Nephron (organoid): ENCODE results near the gene ZBTB25.

ENCODE experiments used
- H3K27ac Mint-ChIP-seq, 3 experiments: 2 replicates each; pipeline ENCODE4 v1.8.0; 2020; ENCODE audit warnings: mixed read lengths in 3 of 3, mild to moderate bottlenecking in 2 of 3, moderate library complexity in 1 of 3
- H3K27me3 Mint-ChIP-seq: 2 replicates; pipeline ENCODE4 v1.8.0; 2021; ENCODE audit warnings: low read depth, mild to moderate bottlenecking, moderate library complexity, mixed read lengths
- H3K36me3 Mint-ChIP-seq: 2 replicates; pipeline ENCODE4 v1.8.0; 2020; ENCODE audit warnings: low read depth, mixed read lengths
- H3K4me1 Mint-ChIP-seq: 2 replicates; pipeline ENCODE4 v1.8.0; 2020; ENCODE audit warnings: mixed read lengths
- H3K4me3 Mint-ChIP-seq, 3 experiments: 2 replicates each; pipeline ENCODE4 v1.8.0; 2020; ENCODE audit warnings: mild to moderate bottlenecking in 3 of 3, mixed read lengths in 3 of 3, moderate library complexity in 2 of 3
- H3K9me3 Mint-ChIP-seq: 2 replicates; pipeline ENCODE4 v1.8.0; 2020; ENCODE audit warnings: mixed read lengths
- TF ChIP-seq, protein P1 (sequence below), 3 experiments: fragments of 200-600 bp; sonication (generic); IDR thresholded peaks; one replicate each; pipeline ENCODE4 v1.5.0; 2021; ENCODE audit warnings: antibody characterized with exemption in 3 of 3; ENCODE audit not compliant: unreplicated experiment in 3 of 3

The ZBTB25 gene, protein sequence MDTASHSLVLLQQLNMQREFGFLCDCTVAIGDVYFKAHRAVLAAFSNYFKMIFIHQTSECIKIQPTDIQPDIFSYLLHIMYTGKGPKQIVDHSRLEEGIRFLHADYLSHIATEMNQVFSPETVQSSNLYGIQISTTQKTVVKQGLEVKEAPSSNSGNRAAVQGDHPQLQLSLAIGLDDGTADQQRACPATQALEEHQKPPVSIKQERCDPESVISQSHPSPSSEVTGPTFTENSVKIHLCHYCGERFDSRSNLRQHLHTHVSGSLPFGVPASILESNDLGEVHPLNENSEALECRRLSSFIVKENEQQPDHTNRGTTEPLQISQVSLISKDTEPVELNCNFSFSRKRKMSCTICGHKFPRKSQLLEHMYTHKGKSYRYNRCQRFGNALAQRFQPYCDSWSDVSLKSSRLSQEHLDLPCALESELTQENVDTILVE

GRCh38 chr14:64503434-64504309 is at the start of gene ZBTB25:
TSS of gene ZBTB25 (minus strand) at chr14:64503838. CDS start at chr14:64490533, 13,305 bp downstream.
- no peaks in the 10 kb centered on the region for H3K9me3 Mint-ChIP-seq
- H3K27ac Mint-ChIP-seq: peak within 1 kb of the TSS; percentile 84 to 100 (median 99)
- TF ChIP-seq, protein P1, sequence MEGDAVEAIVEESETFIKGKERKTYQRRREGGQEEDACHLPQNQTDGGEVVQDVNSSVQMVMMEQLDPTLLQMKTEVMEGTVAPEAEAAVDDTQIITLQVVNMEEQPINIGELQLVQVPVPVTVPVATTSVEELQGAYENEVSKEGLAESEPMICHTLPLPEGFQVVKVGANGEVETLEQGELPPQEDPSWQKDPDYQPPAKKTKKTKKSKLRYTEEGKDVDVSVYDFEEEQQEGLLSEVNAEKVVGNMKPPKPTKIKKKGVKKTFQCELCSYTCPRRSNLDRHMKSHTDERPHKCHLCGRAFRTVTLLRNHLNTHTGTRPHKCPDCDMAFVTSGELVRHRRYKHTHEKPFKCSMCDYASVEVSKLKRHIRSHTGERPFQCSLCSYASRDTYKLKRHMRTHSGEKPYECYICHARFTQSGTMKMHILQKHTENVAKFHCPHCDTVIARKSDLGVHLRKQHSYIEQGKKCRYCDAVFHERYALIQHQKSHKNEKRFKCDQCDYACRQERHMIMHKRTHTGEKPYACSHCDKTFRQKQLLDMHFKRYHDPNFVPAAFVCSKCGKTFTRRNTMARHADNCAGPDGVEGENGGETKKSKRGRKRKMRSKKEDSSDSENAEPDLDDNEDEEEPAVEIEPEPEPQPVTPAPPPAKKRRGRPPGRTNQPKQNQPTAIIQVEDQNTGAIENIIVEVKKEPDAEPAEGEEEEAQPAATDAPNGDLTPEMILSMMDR (IDR thresholded peaks at IDR 0.05; ENCODE audit: unreplicated experiment in 3 of 3): no peak
- H3K36me3 Mint-ChIP-seq: no peaks in the 10 kb centered on the region
- H3K27me3 Mint-ChIP-seq: no peaks in the 10 kb centered on the region
- H3K4me1 Mint-ChIP-seq: peaks cover 56% of the 10 kb centered on the region
- H3K4me3 Mint-ChIP-seq: peak within 1 kb of the TSS; percentile 86 to 97 (median 96)

DNA sequence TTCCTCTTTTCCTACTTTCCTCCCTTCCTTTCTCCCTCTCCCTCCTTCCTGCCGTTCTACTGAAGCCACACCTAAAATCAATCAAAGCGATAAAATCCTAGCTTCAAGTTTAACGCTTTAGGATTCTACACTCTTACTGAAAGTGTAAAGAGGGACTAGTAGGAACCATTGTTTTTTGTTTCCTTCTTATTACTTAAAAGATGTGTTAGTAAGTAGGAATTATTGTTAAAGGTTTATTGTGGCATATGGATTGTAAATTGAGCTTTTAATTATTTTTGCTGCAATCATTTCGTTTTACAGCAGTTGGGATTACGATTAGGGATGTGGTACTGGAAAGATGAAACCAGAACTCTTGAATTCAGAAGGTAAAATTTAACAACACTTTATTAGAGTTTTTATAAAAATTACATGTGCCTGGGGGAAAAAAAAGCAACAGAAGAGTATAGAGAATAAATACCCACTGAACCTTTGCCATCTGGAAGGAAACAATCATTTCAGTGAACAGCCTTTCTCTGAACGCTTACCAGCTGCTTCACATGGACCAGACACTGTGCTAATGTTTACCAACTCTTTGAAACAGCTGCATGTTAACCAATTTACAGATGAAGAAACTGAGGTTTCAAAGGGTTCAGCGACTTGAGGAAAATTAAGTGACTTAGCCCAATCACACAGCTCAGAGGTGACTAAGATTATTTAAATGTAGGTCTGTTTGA is 47.1 kb upstream of the ZBTB25 start:
- TF ChIP-seq, protein P1 (IDR thresholded peaks at IDR 0.05; ENCODE audit: unreplicated experiment in 3 of 3): no peak
- no peaks in the 10 kb centered on the region for H3K36me3 Mint-ChIP-seq
- no peak overlapping the region for H3K27ac Mint-ChIP-seq
- peak overlapping the region; percentile 70 to 73 (median 72) for H3K4me3 Mint-ChIP-seq
- H3K4me1 Mint-ChIP-seq: no peaks in the 10 kb centered on the region
- no peaks in the 10 kb centered on the region for H3K9me3 Mint-ChIP-seq
- peaks cover 32% of the 10 kb centered on the region for H3K27me3 Mint-ChIP-seq

GRCh38 chr14:64549791-64550620 is 46.4 kb upstream of the ZBTB25 start, which contains the start of gene PPP1R36:
TSS of gene PPP1R36 (plus strand) at chr14:64549961. CDS start at chr14:64549998, 37 bp downstream.
- H3K27me3 Mint-ChIP-seq: peaks cover 32% of the 10 kb centered on the region
- TF ChIP-seq, protein P1 (IDR thresholded peaks at IDR 0.05; ENCODE audit: unreplicated experiment in 3 of 3): no peak
- H3K4me3 Mint-ChIP-seq: peak within 1 kb of the TSS; percentile 70 to 73 (median 72)
- no peaks in the 10 kb centered on the region for H3K9me3 Mint-ChIP-seq
- no peaks in the 10 kb centered on the region for H3K36me3 Mint-ChIP-seq
- no peaks in the 10 kb centered on the region for H3K4me1 Mint-ChIP-seq
- H3K27ac Mint-ChIP-seq: no peak within 1 kb of the TSS

DNA sequence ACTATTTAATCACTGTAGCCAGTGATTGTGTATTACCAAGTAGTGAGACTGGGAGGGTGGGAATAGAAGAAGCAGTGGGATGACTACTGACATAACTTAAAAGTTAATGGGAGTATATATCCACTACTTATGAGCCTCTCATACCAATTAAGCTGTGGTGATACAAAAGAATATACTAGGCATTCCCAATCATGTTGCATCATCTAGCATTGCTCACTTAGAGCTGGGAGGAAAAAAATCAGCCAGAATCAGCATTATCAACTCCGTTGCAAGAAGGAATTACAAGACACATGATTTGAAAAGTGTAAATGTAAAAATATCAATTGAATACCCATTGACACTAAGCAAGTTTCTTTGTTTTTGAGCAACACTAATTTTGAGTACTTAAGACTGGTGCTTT is 45.4 kb upstream of the ZBTB25 start:
- H3K9me3 Mint-ChIP-seq: no peaks in the 10 kb centered on the region

More for the DNA sequence above, 45.4 kb upstream of the ZBTB25 start:
- H3K36me3 Mint-ChIP-seq: no peaks in the 10 kb centered on the region
- H3K4me1 Mint-ChIP-seq: no peaks in the 10 kb centered on the region
- H3K27ac Mint-ChIP-seq: no peak overlapping the region
- TF ChIP-seq, protein P1 (IDR thresholded peaks at IDR 0.05; ENCODE audit: unreplicated experiment in 3 of 3): no peak
- H3K4me3 Mint-ChIP-seq: peak overlapping the region in 2 of 3 experiments; percentile 41 to 60
- peaks cover 32% of the 10 kb centered on the region for H3K27me3 Mint-ChIP-seq
